GM12801 (cell line): ENCODE data around the gene SLX4IP.

ENCODE experiments used
- CTCF ChIP-seq: IDR thresholded peaks from one replicate; pipeline ENCODE4 v1.5.1; 2011; ENCODE audit warnings: control low read depth; ENCODE audit not compliant: insufficient read length; ENCODE audit errors: extremely low read depth

The SLX4IP gene

GRCh38 chr20:10498200-10498599 is 63.1 kb downstream of the SLX4IP start:
- TF ChIP-seq CTCF: no peak

- no peak for TF ChIP-seq CTCF
These were observed 66.3 kb downstream of the SLX4IP start for GRCh38 chr20:10501402-10501801.

- no peak for TF ChIP-seq CTCF
These were observed 67.0 kb downstream of the SLX4IP start for GRCh38 chr20:10502098-10502526.

GRCh38 chr20:10504608-10504993 is 69.5 kb downstream of the SLX4IP start:
- TF ChIP-seq CTCF: no peak

GRCh38 chr20:10504994-10505730 is 70.1 kb downstream of the SLX4IP start:
- no peak for TF ChIP-seq CTCF

- no peak for TF ChIP-seq CTCF
These were observed 70.7 kb downstream of the SLX4IP start for GRCh38 chr20:10505827-10506226.

GRCh38 chr20:10507052-10507451 is 71.9 kb downstream of the SLX4IP start:
- no peak for TF ChIP-seq CTCF
